COLO829 (cell line): ENCODE results near the gene ETV6.
"Not testable (repeated sequence)": the region's sequence is repeated elsewhere in the genome, so short reads cannot be mapped to it uniquely, and the experiment has no call there.

Source experiments
- DNase-seq: peaks from one replicate; pipeline ENCODE4 v3.0.0; 2012; ENCODE audit warnings: low spot score

Gene ETV6

DNA sequence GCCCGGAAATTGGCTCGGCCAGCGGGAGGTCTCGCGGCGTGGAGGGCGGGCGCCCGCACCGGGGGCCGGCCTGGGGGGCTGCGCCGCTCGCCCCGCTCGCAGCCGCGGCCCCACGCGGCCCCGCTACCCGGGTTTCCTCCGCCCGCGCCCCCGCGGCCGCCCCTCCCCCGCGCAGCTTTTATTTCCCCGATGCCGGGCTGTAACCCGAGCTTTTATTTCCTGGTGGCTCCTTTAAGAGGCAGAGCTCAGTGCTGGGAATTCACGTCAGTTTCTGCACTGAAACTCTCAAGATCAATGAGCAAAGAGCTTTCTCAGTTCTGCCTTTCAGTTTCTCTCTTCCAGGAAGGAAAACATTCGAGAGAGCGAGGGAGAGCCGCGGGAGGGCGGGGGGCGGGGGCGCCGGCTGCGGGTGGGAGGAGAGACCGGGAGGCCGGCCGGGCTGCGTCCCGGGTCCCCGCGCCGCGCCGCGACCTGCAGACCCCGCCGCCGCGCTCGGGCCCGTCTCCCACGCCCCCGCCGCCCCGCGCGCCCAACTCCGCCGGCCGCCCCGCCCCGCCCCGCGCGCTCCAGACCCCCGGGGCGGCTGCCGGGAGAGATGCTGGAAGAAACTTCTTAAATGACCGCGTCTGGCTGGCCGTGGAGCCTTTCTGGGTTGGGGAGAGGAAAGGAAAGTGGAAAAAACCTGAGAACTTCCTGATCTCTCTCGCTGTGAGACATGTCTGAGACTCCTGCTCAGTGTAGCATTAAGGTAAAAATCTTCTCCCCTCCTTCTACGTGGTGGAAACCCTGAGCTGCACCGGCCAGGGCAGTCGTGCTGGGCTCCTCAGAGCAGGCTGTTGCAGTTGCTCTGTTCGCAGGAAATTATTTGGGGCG lies at the start of gene ETV6:
Gene ETV6, plus strand, starts transcription at position 262 of the 873 bp plus-strand sequence. Its CDS starts 454 bp downstream, at position 716.
- DNase-seq, result peak; percentile 82

DNA sequence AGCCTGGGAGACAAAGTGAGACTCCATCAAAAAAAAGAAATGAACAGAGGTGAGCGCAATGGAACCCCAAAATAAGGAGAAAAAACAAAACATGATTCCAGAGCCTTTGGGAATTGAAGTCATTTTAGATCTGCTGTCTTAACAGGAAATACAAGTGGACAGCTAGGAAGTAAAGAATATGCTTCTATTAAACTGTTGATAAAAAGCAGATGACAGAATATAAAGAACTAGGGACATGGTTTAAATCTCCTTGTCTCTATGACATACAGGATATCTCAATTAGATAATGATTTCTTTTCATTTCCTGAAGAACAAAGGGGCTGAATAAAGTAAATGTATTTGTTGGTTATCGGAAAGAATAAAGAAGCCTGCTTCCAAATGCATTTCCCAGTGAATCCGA lies 49.3 kb upstream of the ETV6 start:
- no peak for DNase-seq

DNA sequence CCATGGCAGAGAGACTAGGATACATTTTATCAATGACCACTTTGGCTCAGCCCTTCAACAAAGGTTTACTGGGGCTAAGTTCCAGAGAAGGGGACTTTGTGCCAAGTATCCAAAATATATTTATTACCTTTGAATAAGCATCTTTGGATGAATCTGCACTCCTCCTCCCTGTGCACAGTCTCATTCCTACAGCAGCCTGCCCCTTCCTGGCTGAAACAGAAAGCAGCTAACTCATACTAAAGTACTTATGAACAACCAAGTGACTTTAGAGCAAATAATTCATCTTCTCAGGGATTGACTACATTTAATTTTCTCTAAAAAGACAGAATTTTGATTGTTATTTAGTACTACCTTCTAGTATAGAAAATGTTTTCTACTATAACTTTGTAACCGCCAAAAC lies 47.8 kb upstream of the ETV6 start:
- no peak for DNase-seq

DNA sequence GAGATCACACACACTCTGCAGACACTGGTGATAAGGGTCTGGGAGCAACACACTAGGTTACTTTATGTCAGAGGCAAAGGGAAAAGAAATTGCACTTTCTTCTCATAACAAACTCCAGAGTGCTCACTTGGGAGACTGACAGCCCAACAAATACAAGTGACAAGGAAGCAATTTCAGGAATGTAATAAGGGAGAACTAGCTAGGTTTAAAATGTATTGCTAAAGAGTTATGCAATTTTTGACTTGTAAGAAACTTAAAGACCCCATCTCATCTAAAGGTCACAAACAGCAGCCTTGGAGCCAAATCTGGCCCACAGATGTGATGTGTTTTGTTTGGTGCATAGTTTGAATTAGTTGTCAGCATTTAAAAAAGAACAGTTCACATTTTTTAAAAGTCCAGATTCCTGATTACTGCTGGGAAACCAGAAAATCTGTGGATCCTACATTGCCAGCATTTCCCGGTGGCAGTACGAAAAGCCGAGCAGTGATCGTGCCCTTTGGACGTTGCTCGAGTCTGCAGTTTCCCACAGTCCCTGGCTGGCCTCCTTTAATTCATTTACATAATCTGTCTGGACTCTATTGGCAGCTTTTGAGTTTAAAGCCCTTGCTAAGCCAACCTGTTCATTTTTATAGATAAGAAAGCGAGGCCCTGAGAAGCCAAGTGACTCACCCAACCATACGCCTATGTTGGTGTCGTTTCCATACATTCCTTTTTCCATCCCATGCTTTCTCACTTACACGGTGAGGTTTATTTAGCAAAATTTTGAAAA lies 42.0 kb upstream of the ETV6 start:
- no peak for DNase-seq

DNA sequence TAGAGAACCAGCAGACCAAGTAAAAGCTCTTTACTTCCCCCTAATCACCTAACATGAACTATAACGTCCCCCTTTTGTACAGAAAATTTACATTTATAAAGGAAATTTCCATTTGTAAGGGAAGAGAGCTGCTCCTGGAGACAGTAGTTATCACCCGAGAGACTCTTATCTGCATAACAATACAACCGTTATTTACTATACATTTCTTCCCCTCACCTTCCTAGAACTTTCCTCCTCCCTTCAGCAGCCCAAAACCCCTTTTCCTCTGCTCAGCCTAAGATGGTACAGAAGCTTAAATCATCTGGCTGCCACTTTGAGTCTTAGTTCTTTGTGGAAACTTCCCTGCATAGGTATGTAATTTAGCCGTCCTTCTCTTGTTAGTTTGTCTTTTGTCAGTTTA lies 40.4 kb upstream of the ETV6 start:
- no peak for DNase-seq

DNA sequence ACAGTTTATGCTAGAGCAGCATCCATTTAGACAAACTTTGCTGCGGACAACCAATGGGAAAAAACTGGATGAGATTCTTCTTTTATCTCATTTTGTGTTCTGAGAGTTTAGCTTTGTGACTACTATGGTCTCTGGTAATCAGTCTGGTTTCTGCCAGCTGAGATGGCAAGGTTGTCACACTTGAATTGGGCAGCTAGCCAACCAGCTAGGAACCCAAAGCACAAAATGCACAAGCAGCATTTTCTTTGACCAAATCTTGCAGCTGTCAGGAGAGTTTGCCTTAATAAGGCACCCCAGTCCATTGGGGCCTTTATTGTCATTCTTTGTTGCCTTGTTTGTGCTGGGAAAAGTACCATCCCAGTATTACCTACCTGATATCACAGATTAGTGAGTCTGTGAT lies 34.0 kb upstream of the ETV6 start:
- no peak for DNase-seq

DNA sequence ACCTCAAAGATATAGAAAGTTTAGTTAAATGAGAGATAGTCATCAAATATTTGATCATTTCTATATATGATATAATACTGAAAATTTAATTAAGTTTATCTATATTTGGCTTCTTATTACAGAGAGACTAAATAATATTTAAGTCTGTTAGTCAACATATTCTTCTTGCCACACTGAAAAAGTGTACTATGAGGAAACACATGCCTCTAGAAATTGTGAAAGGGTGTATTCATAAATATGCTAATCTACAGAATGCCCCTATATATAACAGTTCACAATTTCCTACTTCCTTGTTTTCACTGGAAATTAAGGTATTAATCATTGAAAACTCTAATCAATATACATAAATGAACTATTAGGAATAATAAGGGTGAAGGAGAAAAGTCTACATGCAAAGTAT lies 31.4 kb upstream of the ETV6 start:
- peak; percentile 13 for DNase-seq

DNA sequence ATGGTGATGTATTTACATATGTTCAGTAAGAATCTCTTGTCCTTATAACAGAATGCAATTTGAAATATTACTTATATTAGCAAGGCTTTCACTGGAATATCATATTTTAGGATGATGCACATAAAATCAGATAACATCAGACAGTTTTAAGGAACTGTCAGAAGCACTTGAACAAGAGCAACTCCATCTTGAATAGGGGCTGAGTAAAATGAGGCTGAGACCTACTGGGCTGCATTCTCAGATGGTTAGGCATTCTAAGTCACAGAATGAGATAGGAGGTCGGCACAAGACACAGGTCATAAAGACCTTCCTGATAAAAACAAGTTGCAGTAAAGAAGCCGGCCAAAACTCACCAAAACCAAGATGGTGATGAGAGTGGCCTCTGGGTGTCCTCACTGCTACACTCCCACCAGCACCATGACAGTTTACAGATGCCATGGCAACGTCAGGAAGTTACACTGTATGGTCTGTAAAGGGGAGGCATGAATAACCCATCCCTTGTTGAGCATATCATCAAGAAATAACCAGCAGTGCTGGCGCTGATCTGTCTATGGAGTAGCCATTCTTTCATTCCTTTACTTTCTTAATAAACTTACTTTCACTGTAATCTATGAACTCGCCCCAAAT lies 27.6 kb upstream of the ETV6 start:
- no peak for DNase-seq

DNA sequence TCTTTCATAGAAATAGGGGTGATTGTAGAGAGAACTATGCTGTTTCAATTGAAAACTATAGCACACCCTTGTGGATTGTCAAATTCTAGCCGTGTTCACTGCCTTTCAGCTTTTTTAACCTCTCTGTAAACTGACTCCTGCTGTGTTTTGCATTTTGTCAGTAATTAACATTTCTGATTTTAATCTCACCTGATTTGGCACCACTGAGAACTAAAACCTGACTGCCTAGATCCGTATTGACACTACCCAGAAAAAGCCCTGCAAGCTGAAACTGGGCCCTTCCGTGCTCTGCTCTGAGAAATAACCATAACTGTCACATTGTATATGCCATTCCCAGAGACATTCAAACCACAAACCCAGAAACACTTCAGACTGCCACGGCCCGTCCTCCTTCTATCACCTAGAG lies 26.6 kb upstream of the ETV6 start:
- no peak for DNase-seq

DNA sequence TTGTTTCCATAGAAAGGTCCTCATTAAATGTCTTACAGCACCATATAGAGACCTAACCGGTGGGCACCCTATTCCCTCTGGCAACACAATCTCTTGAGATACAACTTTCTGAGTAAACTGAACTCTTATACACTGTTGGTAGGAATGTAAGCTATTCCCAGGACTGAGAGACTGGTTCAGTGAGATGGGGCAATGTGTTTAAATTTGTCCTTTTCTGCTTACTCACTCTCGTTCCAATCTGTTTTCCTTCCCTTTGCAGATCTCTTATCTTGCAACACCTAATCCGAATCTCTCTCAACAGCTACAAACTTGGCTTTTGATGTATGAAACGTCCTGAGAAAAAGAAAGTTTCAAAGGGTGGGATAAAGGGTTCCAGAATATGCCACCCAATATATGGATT lies 26.1 kb upstream of the ETV6 start:
- no peak for DNase-seq

DNA sequence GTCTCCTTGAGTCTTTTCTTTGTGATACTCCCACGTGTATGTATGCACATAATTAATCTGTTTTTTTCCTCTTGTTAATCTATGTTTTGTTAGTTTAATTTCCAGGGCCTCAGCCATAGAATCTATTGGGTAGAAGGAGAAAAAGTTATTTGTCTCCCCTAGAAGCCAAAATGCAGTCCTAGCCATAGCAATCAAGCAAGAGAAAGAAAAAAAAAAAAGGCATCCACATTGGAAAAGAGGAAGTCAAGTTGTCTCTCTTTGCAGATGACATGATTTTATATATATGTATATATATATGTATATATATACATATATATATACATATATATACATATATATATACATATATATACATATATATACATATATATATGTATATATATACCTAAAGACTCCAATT lies 25.4 kb upstream of the ETV6 start:
- no peak for DNase-seq

DNA sequence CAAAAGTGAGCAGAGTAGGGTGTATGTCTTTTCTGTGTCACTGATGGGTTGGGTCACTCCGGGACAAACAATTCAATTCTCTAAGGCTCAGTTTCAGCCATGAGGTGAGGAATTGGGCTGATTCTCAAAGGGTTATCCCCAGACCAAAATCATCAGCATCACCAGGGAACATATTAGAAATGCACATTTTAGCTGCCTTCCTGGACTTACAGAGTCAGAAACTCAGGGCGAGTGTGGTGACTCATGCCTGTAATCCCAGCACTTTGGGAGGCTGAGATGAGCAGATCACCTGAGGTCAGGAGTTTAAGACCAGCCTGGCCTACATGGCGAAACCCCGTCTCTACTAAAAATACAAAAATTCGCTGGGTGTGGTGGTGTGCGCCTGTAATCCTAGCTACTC lies 21.8 kb upstream of the ETV6 start:
- not testable (repeated sequence) for DNase-seq

DNA sequence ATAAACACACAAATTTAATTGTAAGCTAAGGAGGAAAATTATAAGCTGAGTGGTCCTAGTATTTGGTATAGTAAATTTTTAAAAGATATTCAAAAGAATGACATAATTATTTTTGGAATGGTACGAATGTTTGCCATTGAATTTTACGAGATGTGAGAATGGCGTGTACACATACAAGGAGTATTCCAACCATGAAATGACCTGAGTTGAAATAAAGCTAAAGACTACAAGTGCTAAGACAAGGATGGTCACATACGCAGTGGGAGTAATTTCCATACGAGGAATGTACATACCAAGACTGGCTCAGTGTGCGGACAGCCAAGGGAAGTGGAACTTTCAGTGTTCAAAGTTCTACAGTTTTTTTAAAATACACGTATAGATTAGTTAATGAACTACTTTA lies 21.1 kb upstream of the ETV6 start:
- no peak for DNase-seq

DNA sequence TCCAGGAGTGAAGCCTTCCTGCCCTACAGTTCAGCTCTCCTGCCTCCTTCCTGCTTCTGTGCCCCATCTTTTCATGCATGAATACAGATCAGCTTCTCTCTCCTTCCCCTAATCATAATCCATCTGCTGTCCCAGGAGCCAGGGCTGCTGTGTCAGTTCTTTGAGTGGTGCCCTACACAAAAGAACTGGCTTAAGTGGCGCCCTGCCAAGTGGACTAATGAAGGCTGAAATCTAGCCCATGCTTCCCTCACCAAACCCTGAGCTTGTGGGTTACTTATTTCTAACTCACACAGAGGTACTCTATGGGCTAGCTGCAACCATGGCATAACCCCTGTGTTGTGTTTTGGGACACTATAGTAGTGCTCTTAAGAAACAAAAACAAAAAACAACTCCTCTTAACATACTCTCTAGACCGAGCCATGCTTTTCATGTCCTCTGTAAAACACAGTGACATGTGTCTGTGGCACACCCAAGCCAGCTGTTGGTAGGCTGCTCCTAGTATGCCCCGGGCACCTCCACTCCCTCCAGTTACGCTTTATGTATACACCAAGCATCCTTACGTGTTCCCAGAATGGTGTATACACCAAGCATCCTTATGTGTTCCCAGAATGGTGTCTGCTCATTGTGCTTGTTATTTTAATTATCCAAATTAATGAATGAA lies 19.3 kb upstream of the ETV6 start:
- no peak for DNase-seq

DNA sequence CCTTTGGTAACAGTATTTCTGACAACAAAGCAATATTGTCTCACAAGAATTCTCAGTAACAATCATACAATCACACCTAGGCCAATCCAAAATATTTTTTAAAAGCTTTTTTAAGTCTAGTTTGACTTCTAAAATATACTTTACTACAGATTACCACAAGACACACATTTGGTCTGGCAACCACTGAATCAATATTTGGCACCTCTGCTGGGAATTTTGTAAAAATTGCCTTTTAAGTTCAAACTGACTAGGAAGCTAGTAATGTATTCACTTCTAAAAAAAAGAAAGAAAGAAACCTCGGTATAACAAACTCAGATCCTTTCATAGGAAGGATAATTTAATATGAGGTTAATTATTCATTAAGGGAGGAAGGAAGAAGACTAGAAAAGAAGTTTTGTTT lies 18.2 kb upstream of the ETV6 start:
- no peak for DNase-seq

DNA sequence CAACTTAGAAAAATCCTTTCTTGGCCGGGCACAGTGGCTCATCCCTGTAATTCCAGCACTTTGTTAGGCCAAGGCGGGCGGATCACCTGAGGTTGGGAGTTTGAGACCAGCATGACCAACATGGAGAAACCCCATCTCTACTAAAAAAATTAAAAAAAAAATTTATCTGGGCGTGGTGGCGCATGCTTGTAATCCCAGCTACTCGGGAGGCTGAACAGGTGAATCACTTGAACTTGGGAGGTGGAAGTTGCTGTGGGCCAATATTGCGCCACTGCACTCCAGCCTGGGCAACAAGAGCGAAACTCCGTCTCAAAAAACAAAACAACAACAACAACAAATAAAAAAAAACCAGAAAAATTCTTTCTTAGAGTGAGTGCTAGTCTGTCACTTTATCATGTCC lies 17.6 kb upstream of the ETV6 start:
- not testable (repeated sequence) for DNase-seq

DNA sequence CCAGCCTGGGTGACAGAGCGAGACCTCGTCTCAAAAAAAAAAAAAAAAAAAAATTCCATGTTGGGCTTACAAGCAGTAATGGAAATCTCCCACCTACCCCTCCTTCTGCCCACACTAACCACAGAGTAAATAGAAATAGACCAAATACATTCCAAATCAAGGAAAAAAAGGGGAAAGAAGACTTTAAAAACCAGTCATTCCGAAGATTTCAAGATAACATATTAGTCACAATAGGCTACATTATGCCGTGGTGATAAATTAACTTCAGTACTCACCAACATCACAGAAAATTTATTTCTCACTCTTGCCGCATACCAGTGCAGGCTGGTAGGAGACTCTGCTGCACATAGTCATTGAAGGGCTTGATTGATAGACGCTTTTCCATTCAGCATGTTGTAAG lies 15.5 kb upstream of the ETV6 start:
- no peak for DNase-seq

DNA sequence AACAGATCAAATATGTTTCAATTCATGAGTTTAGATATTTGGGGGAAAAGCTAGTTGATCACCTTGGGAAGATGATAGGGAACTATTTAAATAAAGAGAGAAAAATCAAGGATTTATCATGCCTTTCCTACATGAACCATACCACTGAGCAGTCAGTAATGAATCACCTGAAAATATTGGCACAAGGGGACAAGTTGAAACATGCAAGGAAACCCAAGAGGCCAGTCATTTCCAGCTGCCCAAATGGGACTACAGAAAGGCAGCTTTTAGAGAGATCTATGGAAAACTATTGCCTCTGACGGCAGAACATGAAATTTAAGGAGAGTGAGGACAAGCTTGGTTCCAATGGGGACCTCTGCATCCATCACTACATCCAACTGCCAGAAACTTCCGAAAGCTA lies 14.1 kb upstream of the ETV6 start:
- DNase-seq, result no peak

DNA sequence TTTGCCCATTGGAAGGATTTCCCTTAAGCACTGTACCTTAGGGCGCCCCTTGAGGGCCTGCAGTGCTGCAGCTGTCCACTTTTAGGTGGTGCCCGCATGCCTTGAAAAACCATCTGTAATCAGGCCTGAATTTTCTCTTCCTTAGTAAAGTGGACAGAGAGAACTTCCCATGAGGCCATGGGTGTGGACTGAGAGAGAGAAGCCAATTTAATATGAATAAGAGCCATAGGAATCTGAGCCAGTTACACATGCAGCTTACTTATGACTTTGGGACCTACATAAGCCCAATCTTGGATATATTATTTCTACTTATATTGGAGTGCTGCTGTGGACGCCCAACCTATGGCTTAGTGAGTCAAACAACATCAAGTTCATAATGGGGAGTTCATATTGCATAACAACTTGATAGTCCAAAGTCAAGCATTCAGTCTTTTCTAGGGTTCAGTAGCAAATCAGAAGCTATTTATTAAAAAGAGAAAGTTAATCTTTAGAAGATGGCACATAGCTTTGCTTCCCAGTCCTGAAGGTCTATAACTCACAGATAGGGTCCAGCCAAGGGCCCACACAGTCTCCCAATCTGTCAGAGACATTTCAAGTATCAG lies 11.1 kb upstream of the ETV6 start:
- DNase-seq, result no peak

DNA sequence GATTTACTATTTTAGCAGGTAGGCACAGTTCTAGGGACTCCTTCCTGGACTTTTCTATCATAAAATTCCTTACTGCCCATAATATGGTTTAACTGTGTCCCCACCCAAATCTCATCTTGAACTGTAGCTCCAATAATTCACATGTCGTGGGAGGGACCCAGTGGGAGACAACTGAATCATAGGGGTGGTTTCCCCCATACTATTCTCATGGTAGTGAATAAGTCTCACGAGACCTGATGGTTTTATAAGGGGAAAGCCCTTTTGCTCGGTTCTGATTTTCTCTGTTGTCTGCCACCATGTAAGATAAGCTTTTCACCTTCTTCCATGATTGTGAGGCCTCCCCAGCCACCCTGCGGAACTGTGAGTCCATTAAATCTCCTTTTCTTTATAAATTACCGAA lies 10.0 kb upstream of the ETV6 start:
- DNase-seq, result no peak

DNA sequence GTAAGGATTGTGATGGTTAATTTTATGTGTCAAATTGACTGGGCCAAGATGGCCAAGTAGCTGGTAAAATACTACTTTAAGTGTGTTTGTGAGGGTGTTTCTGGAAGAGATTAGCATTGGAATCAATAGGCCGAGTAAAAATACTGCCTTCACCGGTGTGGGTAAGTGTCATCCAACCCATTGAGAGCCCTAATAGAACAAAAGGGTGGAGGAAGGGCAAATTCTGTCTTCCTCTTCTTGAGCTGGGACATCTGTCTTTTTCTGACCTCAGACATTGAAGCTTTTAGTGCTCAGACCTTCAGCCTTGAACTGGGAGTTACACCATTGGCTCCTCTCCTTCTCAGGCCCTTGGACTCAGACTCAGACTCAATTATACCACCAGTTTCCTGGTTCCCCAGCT lies 8.0 kb upstream of the ETV6 start:
- no peak for DNase-seq

DNA sequence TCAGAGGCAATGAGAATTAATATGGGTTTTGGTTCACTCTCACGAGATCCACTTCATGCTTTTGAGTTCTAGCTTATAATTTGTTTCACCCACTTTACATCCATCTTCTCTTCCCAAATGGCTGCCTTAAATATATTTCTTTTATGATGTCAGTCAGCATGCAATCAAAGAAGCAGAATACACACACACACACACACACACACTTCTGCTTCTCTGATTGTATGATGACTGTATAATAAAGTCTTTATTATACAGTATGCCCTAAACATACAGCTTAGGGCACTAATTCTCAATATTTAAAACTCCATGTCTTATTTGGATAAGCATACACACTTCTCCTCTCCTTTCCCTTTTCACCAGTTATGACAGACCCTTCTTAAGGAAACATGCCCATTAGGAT lies 6.7 kb upstream of the ETV6 start:
- DNase-seq, result no peak
